Activated T-helper 9 cell treated with anti-CD3 and anti-CD28 coated beads, Interleukin-2, amount 50 U/mL, for 16 hours (primary cell): Measurements from ENCODE around the gene PFKL.

Experiments used
- DNase-seq: peaks from one replicate; pipeline ENCODE4 v3.0.0-alpha.2; 2020; ENCODE audit warnings: low read depth

The PFKL gene

GRCh38 chr21:44363278-44363677 lies 63.4 kb downstream of the PFKL start:
- DNase-seq: no peak

DNA sequence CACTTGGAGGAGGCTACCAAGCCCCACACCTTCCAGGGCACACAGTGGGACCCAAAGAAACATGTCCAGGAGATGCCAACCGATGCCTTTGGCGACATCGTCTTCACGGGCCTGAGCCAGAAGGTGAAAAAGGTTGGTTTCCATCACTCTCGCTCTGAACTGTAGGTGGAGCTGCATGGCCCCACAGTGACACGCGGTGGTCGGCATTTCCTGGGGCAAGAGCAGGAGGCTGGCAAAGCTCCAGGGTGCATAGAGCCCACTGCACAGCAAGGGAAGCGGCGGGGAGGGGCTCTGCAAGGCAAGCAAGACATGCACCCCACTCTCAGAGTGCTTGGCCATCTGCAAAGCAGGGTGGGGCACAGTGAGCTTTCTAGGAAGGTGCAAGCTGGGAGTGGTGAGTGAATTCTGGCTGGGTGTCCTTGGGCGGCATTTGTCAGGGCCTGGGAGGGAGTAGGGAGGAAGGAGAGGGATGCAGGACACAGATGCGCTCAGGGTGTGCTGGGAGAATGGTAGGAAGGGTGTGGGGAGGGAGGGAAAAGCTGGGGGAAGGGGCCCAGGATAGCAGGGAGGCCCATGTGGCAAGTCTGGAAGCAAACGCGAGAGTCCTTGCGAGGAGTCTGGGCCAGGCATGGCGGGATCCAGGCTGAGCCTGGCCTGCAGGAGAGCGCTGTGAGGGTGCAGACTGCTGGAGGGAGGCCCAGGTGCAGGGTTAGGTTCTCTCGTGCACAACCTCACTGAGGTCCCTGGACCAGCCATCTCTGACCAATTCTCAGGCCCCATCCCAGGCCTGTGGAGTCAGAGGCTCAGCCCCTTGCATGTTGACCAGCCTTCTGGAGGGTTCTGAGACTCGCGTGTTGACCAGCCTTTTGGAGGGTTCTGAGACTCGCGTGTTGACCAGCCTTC lies 64.5 kb downstream of the PFKL start:
- DNase-seq: no peak

DNA sequence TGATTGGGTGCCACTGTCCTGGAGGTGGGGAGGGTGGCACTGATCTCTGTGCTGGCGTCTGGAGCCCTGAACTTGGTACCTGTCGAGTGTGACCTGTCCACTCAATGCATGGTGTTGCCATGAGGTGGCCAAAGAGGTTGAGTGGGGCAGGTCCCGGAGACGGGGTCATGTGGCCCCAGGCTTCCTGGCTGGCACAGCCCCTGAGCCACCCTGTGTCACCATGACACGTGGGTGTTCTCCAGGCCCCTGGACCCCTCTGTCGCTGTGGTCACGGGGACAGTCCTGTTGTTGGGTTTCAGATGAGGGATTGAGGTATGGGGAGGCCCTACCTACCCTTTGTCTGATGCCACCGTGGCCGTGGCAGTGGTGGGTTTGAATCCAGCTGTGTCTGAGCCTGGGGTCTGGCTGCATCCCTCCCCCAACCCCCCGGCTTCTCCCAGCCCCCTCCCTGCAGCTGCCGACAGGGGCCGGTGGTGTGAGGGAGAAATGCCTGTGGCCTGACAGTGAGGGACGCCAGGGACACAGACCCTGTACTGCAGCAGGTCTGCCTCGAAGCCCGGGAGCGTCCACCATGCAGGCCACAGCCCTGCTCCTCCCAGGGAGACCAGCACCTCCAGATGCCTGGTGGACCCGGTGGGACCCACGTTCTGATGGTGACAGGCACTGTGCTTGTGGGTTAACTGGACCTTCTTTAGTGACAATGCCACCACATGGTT lies 65.6 kb downstream of the PFKL start:
- DNase-seq: no peak

DNA sequence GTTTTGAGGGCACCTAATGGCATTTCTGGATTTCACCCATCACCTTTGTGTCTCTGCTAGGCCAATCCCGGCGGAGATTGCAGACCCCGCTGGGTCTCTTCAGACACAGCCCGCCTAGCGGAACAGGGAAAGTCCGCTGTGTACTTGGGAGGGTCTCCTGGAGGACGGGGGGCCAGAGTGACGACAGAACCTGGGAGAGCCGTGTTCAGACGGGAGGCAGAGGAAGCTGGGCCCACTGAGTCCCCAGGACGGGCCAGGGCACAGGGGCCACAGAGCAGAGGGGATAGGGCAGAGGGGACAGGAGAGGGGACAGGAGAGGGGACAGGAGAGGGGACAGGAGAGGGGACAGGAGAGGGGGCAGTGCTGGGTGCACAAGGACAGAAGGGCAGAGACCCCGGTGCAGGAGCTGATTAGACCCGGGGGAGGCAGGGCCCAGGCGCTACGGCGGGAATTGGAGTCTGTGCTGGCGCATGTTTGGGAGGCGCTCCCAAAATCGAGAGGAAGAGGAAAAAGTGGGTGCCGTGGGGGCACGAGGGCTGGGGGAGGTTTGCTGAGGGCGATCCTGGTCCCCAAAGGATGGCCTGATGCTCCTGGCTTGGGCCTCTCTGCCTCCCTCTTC lies 66.2 kb downstream of the PFKL start:
- DNase-seq: no peak

GRCh38 chr21:44366586-44367211 lies 66.8 kb downstream of the PFKL start:
- DNase-seq: no peak

DNA sequence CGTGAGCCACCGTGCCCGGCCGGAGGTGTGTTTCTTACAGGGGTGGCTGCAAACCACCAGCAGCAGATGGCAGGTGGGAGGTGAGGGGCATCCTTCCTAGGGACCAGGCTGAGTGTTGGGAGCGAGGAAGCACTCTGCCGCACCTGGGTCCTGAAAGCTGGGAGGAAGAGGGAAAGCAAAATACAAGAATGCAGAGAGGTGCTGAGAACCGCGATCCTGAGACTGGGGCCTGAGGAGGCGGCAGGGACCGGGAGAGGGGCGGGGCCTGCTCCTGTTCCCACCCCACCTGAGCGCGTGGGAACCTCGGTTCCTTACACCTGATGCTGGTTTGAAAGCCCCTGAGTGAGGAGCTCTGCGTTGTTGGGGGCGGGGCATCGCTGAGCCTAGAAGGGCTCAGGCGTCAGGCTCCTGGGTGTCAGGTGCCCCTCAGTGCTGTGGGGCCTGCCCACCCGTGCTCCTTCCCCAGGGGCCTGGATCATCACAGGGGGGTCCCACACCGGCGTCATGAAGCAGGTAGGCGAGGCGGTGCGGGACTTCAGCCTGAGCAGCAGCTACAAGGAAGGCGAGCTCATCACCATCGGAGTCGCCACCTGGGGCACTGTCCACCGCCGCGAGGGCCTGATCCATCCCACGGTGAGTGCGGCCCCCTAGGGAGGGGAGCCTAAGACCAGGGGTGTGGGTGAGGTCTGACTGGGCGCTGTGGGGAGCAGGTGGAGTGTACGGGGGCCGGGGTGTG lies 69.0 kb downstream of the PFKL start:
- no peak for DNase-seq

GRCh38 chr21:44370027-44370735 lies 70.3 kb downstream of the PFKL start:
- DNase-seq: no peak

- DNase-seq: no peak
These were observed 71.0 kb downstream of the PFKL start for GRCh38 chr21:44370786-44371410.

DNA sequence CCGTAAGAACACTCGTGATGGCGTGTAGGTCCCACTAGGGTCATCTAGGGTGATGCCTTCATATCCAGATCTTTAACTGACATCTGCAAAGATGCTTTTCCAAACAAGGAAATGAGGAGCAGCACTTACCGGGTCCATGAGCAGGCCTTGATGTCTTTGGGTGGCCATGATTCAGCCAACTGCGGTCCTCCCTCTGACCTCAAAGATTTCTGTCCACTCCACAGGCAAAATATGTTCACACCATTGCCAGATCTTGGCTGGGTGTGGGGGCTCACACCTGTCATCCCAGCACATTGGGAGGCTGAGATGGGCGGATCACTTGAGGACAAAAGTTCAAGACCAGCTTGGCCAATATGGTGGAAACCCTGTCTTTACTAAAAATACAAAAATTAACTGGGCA lies 71.7 kb downstream of the PFKL start:
- DNase-seq: no peak

- no peak for DNase-seq
These were observed 72.8 kb downstream of the PFKL start for GRCh38 chr21:44372616-44373015.

- DNase-seq: no peak
These were observed 74.9 kb downstream of the PFKL start for GRCh38 chr21:44374601-44375280.

GRCh38 chr21:44375281-44375651 lies 75.4 kb downstream of the PFKL start:
- no peak for DNase-seq

- no peak for DNase-seq
These were observed 75.9 kb downstream of the PFKL start for GRCh38 chr21:44375761-44376241.

DNA sequence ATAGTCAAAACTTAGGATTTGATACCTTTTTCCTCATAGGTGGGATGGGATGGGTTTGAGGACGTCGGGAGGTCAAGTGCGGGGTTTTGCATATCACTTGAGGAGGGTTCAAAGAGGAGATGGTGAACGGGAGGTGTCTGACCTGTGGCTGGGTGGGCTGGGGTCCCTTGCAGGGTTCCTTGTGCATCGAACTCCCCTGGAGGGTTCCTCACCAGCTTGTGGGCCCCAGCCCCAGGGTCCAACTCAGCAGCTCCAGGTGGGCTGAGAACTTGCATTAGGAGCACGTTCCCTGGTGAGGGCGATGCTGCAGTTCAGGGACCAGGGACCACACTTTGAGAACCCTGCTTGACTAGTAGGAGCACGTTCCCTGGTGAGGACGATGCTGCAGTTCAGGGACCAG lies 76.8 kb downstream of the PFKL start:
- DNase-seq: no peak
